ENCODE measurements around the gene CFAP299.
"Not testable (repeated sequence)": the region's sequence is repeated elsewhere in the genome, so short reads cannot be mapped to it uniquely, and the experiment has no call there.

CFAP299 gene

GRCh38 chr4:80705311-80705710, 369.8 kb downstream of the CFAP299 start:
- no peak for FAIRE-seq
- no peak for DNase-seq (ENCODE audit: low spot score)

DNA sequence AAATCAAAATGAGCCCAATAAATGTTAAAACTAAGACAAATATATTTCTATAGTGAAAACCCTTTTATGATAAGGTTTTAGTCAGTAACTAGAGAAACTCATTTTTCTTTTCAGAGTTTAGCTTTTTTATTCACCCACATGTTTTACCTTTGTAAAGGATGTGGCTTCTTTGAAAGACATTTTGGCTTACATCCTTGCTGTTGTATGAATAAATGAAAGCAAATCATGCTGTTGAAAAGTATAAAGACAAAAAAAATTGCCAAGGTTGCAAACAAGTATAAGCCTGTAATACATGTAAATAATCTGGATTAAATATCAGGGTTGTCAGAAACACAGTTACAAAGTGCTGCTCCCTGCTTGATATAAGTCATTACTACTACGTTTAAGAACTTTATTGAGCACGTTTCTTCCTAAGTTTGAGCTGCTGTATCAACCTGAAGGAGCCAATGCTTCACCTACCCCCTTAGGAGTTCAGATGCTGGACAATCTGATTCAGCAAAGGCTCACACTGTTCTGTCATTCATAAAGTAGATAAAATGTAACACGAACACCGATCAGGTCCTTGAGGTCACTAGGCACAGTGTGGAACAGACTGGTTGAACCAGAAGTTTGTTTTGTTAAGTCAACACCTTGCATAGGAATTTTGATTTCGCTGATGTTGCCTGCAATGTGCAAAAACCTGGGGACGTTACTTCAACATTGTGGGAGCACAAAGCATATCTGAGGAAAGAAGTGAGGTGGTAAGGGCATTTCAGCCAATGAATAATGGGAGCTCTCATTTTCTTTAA, 373.7 kb downstream of the CFAP299 start:
- no peak for DNase-seq (ENCODE audit: low spot score)
- no peak for FAIRE-seq

GRCh38 chr4:80710748-80711451, 375.4 kb downstream of the CFAP299 start:
- FAIRE-seq = no peak
- DNase-seq (ENCODE audit: low spot score) = no peak

- DNase-seq (ENCODE audit: low spot score) (no peak), FAIRE-seq (no peak)
These were observed 376.4 kb downstream of the CFAP299 start for GRCh38 chr4:80711956-80712355.

GRCh38 chr4:80713409-80713808, 377.9 kb downstream of the CFAP299 start:
- no peak for DNase-seq (ENCODE audit: low spot score)
- FAIRE-seq = no peak

DNA sequence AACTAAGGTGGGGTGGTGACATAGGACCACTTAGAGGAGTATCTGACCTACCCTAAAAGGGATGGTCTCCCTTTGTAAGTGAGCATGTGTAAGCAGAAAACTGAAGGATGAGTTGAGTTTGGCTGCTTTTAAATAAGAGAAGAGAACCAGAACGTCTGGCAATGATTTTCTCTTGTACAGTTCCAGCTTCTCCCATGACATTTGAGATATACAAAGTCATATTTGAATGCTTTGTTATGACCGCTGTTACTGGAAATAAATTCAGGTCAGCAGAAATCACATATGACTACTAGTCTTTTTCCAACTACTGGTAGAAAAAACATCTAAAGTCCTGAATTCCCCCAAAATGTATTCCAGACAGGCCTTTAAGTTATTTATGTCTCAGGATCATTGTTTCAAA, 381.7 kb downstream of the CFAP299 start:
- FAIRE-seq = no peak
- no peak for DNase-seq (ENCODE audit: low spot score)

DNA sequence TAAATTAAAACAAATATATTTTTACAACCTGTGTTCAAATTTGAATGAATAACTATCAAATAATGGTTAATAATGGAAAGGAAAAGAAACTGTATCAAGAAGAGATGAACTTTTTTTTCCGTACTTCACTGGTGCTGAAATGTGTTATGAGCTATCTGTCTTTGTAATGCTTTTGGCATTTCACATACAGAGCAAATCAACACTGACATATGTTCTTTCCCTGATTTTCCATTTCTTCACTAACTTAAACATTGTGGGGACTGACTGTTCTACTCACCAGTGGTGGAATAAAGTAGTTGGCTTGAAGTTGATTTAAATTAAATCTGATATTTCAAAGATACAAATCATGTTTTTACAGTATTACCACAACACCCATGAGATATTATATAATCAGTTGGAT, 390.9 kb downstream of the CFAP299 start:
- FAIRE-seq (no peak), DNase-seq (ENCODE audit: low spot score) (no peak)

GRCh38 chr4:80730158-80730557, 394.6 kb downstream of the CFAP299 start:
- DNase-seq (ENCODE audit: low spot score) = no peak
- FAIRE-seq = no peak

GRCh38 chr4:80731436-80731835, 395.9 kb downstream of the CFAP299 start:
- FAIRE-seq (no peak), DNase-seq (ENCODE audit: low spot score) (no peak)

DNA sequence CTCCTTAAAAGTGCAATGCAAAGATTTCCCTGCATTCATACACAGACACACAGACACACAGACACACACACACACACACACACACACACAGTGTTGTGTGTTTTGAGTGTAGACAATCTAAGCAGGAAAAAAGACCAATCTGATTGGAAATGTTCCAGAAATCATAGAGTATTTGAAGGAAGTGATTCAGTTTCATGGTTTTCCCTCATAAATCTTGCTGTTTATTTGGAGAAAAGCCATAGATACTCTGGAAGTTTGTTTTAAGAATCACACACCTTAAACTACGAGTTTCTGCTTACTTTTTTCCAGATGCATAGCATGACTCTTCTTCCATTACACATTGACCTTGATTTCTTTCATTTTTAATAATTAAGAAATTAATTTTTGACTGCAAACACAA, 396.5 kb downstream of the CFAP299 start:
- FAIRE-seq (no peak), DNase-seq (ENCODE audit: low spot score) (peak; percentile 2)

- DNase-seq (ENCODE audit: low spot score) (no peak), FAIRE-seq (no peak)
These were observed 404.8 kb downstream of the CFAP299 start for GRCh38 chr4:80740375-80740774.

DNA sequence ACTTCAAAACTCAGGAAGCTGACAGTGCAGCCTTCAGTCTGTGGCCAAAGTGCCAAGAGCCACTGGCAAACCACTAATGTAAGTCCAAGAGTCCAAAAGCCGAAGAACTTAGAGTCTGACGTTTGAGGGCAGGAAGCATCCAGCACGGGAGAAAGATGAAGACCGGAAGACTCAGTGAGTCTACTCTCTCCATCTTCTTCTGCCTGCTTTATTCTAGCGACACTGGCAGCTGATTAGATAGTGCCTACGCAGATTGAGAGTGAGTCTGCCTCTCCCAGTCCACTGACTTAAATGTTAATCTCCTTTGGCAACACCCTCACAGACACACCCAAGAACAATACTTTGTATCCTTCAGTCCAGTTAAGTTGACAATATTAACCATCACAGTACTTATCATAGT, 414.0 kb downstream of the CFAP299 start:
- not testable (repeated sequence) for DNase-seq (ENCODE audit: low spot score); FAIRE-seq

- FAIRE-seq = no peak
These were observed 415.7 kb downstream of the CFAP299 start for GRCh38 chr4:80751200-80751599.

DNA sequence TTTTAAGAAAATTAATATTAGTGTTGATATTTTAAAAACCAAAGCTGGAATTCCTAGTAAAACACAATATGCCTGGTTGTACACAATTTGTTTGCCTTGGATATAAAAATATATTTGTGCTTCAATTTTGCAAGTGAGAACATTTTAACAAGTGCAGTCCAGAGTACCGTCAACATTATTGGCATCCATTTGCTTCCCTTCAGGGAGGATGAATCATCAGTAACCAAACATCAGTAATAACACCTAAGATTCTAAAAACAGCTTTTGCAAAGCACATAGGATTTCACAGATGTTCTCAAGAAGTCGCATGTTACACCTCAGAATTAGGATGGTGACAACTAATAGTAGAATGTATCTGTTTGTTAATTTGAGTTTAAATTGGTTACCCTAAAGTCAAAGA, 432.4 kb downstream of the CFAP299 start:
- no peak for DNase-seq (ENCODE audit: low spot score)
- FAIRE-seq = no peak

More at GRCh38 chr4:80751200-80751599, 415.7 kb downstream of the CFAP299 start:
- DNase-seq (ENCODE audit: low spot score) = no peak

- DNase-seq (ENCODE audit: low spot score) (no peak), FAIRE-seq (no peak)
These were observed 440.6 kb downstream of the CFAP299 start for GRCh38 chr4:80776168-80776567.

GRCh38 chr4:80781431-80781830, 445.9 kb downstream of the CFAP299 start:
- FAIRE-seq (no peak), DNase-seq (ENCODE audit: low spot score) (no peak)

DNA sequence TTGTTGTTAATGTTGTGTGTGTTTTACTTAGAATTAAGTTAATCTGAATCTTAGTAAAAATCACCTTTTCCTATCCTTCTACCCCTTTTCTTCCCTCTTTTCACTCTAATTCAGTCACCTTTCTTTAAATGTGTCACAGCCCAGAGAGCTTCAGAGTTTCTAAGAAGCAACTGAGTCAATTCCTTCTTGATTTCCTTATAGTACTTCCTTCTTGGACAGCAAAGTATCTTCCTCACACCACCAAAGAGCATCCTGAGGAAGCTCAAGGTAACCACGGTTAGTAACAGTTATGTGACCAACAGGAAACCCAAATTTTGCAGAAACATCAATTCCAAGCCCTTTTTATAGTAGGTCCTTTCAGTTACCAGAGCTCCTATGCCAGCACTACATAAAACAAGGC, 451.8 kb downstream of the CFAP299 start:
- FAIRE-seq = no peak

GRCh38 chr4:80788798-80789197, 453.3 kb downstream of the CFAP299 start:
- FAIRE-seq = no peak
- no peak for DNase-seq (ENCODE audit: low spot score)

More for the DNA sequence above, 451.8 kb downstream of the CFAP299 start:
- DNase-seq (ENCODE audit: low spot score) = no peak

DNA sequence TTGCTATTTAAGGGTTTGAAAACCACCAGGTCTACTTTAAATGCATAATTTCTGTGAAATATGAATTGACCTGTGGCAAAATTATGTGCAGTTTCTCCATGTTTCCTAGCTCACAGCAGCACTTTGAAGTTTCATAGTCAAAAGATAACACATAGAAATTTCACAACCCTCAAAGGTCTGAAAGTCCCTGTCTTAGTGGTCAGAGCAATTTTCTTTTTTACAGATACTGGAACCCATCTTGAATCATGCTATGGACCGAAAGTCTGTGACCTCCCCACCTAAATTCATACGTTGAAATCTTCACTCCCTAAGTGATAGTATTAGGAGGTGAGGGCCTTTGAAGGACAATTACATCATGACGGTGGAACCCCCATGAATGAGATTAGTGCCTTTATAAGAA, 454.6 kb downstream of the CFAP299 start:
- DNase-seq (ENCODE audit: low spot score) (no peak), FAIRE-seq (no peak)

DNA sequence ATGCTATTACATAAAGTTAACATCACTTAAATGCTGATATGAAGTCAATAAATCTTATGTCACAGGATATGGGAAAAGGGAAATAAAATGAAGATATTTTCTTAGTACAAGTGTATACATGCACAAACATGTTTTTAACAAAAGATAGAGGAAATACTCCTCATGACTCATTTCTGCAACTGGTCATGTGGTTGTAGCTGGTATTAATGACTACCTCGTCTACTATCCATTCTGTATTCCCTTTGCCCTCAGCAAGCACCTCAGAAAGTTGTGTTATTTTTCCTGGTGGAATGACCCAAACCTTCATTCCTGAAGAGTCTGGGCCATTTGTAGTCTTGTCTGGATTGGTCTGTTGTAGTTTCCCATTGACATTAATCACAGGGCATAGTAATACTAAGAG, 458.1 kb downstream of the CFAP299 start:
- not testable (repeated sequence) for DNase-seq (ENCODE audit: low spot score); FAIRE-seq

- FAIRE-seq = no peak
- no peak for DNase-seq (ENCODE audit: low spot score)
These were observed 462.6 kb downstream of the CFAP299 start for GRCh38 chr4:80798082-80798481.

GRCh38 chr4:80800719-80801118, 465.2 kb downstream of the CFAP299 start:
- DNase-seq (ENCODE audit: low spot score); FAIRE-seq: not testable (repeated sequence)

GRCh38 chr4:80803337-80803736, 467.8 kb downstream of the CFAP299 start:
- DNase-seq (ENCODE audit: low spot score) = no peak
- no peak for FAIRE-seq
